Smooth muscle cell (in vitro differentiated cells): ENCODE data around the gene ASTN1. TPM values are rescaled to one million over a fixed set of nuclear protein-coding genes. Genes with fewer than 3 reads are reported as not detected.

Source experiments
- DNase-seq: peaks from one replicate; lab custom pipeline; 2025; ENCODE audit not compliant: unreplicated experiment; lab: John Stamatoyannopoulos, UW
- H2AFZ ChIP-seq: fragments of 200-600 bp; sonication (generic); 2 replicates; pipeline ENCODE4 v1.6.0; 2016; ENCODE audit warnings: antibody characterized with exemption, low read depth, mild to moderate bottlenecking
- H3F3A ChIP-seq: fragments of 200-600 bp; sonication (generic); 2 replicates; pipeline ENCODE4 v1.6.0; 2017; ENCODE audit warnings: antibody characterized with exemption, low read depth
- H3K27ac ChIP-seq: fragments of 200-600 bp; sonication (generic); 2 replicates; pipeline ENCODE4 v1.5.1; 2016; ENCODE audit warnings: low read depth, mild to moderate bottlenecking
- H3K27me3 ChIP-seq: fragments of 200-600 bp; sonication (generic); 2 replicates; pipeline ENCODE4 v1.6.1; 2016; ENCODE audit warnings: low read depth, mild to moderate bottlenecking
- H3K36me3 ChIP-seq: fragments of 200-600 bp; sonication (generic); 2 replicates; pipeline ENCODE4 v1.5.1; 2016; ENCODE audit warnings: low read depth
- H3K4me1 ChIP-seq: fragments of 200-600 bp; sonication (generic); 2 replicates; pipeline ENCODE4 v1.5.1; 2016; ENCODE audit warnings: low read depth
- H3K4me2 ChIP-seq: fragments of 200-600 bp; sonication (generic); 2 replicates; pipeline ENCODE4 v1.6.0; 2016; ENCODE audit warnings: mild to moderate bottlenecking
- H3K4me3 ChIP-seq: fragments of 200-600 bp; sonication (generic); 2 replicates; pipeline ENCODE4 v1.5.1; 2016; ENCODE audit warnings: mild to moderate bottlenecking
- H3K79me2 ChIP-seq: fragments of 200-600 bp; sonication (generic); 2 replicates; pipeline ENCODE4 v1.6.0; 2016; ENCODE audit warnings: low read depth, mild to moderate bottlenecking
- H3K9ac ChIP-seq: fragments of 200-600 bp; sonication (generic); 2 replicates; pipeline ENCODE4 v1.6.0; 2016; ENCODE audit warnings: low read depth
- H3K9me3 ChIP-seq: fragments of 200-600 bp; sonication (generic); replicated peaks from 2 replicates; pipeline ENCODE4 v1.5.1; 2016; ENCODE audit warnings: low read depth
- H4K20me1 ChIP-seq: fragments of 200-600 bp; sonication (generic); 2 replicates; pipeline ENCODE4 v1.6.0; 2016; ENCODE audit warnings: low read depth
- CTCF ChIP-seq: fragments of 200-600 bp; sonication (generic); IDR thresholded peaks from 2 replicates; pipeline ENCODE4 v1.5.1; 2017; ENCODE audit warnings: borderline replicate concordance, mild to moderate bottlenecking, antibody characterized with exemption; ENCODE audit not compliant: insufficient read depth, poor library complexity, severe bottlenecking
- WGBS: methylation state at CpG from one replicate; pipeline ENCODE4 v1.1.7; 2016; ENCODE audit warnings: low lambda C conversion rate; 5-methylcytosine and 5-hydroxymethylcytosine counted together
- polyA plus RNA-seq: library from polyadenylated mRNA; unstranded; fragments of >200 nt; fragmentation: Nextera tagmentation; extraction: Ambion mirVana; gene quantifications from 2 replicates; pipeline ENCODE4 v1.2.1, GENCODE V29; 2016
- total RNA-seq: library from RNA; depleted of rRNA; stranded (reverse); fragments of >200 nt; gene quantifications from 2 replicates; pipeline ENCODE4 v1.2.3, GENCODE V29; 2014

Gene ASTN1
- total and polyA plus RNA-seq, 2 experiments from 2014 or later = 0.04 TPM; not detected in 1

GRCh38 chr1:177208920-177209319 is 44.4 kb upstream of the ASTN1 start:
- H3K9me3 ChIP-seq = no peaks in the 10 kb centered on the region
- H3K36me3 ChIP-seq = no peaks in the 10 kb centered on the region
- H3K4me1 ChIP-seq = no peaks in the 10 kb centered on the region
- H3K4me2 ChIP-seq = no peak overlapping the region
- no peak overlapping the region for H2AFZ ChIP-seq
- no peaks in the 10 kb centered on the region for H3K27me3 ChIP-seq
- no peak for TF ChIP-seq CTCF
- no peaks in the 10 kb centered on the region for H4K20me1 ChIP-seq
- WGBS = 72% methylated on average over 4 of the region's 4 CpGs
- no peaks in the 10 kb centered on the region for H3K79me2 ChIP-seq
- DNase-seq = no peak
- H3F3A ChIP-seq = no peaks in the 10 kb centered on the region
- H3K9ac ChIP-seq = no peak overlapping the region
- H3K4me3 ChIP-seq = no peak overlapping the region
- no peak overlapping the region for H3K27ac ChIP-seq

GRCh38 chr1:177206831-177207355 is 42.4 kb upstream of the ASTN1 start:
- H3K4me3 ChIP-seq = no peak overlapping the region

GRCh38 chr1:177200290-177200689 is 35.8 kb upstream of the ASTN1 start:
- Histone ChIP-seq H3F3A (no peaks in the 10 kb centered on the region), H3K4me1 (no peaks in the 10 kb centered on the region), H3K27me3 (peaks cover 7% of the 10 kb centered on the region), H3K79me2 (no peaks in the 10 kb centered on the region), H3K27ac (no peak overlapping the region), H4K20me1 (no peaks in the 10 kb centered on the region), H2AFZ (no peak overlapping the region), H3K4me2 (no peak overlapping the region), H3K9me3 (no peaks in the 10 kb centered on the region), H3K36me3 (no peaks in the 10 kb centered on the region), H3K4me3 (no peak overlapping the region), H3K9ac (no peak overlapping the region)
- no peak for TF ChIP-seq CTCF
- no peak for DNase-seq
- 79% methylated on average over 4 of the region's 4 CpGs for WGBS

More at GRCh38 chr1:177206831-177207355, 42.4 kb upstream of the ASTN1 start:
- TF ChIP-seq CTCF = no peak
- Histone ChIP-seq H3K36me3 (no peaks in the 10 kb centered on the region), H4K20me1 (no peaks in the 10 kb centered on the region), H2AFZ (no peak overlapping the region), H3K9ac (no peak overlapping the region), H3K4me2 (no peak overlapping the region), H3F3A (no peaks in the 10 kb centered on the region), H3K79me2 (no peaks in the 10 kb centered on the region), H3K27me3 (no peaks in the 10 kb centered on the region), H3K27ac (peak overlapping the region; percentile 17), H3K4me1 (no peaks in the 10 kb centered on the region), H3K9me3 (no peaks in the 10 kb centered on the region)
- no peak for DNase-seq

GRCh38 chr1:177198243-177198642 is 33.7 kb upstream of the ASTN1 start:
- WGBS = 91% methylated on average over 2 of the region's 2 CpGs
- Histone ChIP-seq H3K4me1 (no peaks in the 10 kb centered on the region), H3K27me3 (peaks cover 24% of the 10 kb centered on the region), H2AFZ (no peak overlapping the region), H3K79me2 (no peaks in the 10 kb centered on the region), H3K4me3 (no peak overlapping the region), H3K4me2 (no peak overlapping the region), H4K20me1 (no peaks in the 10 kb centered on the region), H3K9ac (no peak overlapping the region), H3K36me3 (no peaks in the 10 kb centered on the region), H3K9me3 (no peaks in the 10 kb centered on the region), H3F3A (no peaks in the 10 kb centered on the region), H3K27ac (no peak overlapping the region)
- no peak for TF ChIP-seq CTCF
- DNase-seq = no peak
